Erythroblast (primary cell): ENCODE measurements around the gene SLC6A13.

Experiments used
- GATA1 ChIP-seq: IDR thresholded peaks from 2 replicates; pipeline ENCODE4 v1.6.1; 2011; ENCODE audit warnings: low read depth, mild to moderate bottlenecking, control low read depth, low read length, moderate library complexity
- POLR2A ChIP-seq: IDR thresholded peaks from 2 replicates; pipeline ENCODE4 v1.6.1; 2011; ENCODE audit warnings: mild to moderate bottlenecking, low read length

DNA sequence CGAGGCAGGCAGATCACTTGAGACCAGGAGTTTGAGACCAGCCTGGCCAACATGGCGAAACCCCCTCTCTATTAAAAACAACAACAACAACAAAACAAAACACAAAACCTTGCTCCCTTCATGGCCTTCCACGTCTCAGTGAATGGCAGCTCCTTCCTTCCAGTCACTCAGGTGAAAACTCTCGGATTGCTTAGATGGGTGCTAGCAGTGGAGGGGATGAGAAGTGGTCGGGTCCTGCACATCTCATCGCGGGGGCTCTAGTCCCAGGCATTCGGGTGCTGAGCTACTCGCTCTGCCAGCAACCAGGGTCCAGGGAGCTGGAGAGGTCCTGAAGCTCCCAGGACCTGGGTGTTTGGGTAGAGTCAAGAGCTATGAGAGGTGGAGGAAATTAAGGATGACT, 7.7 kb downstream of the SLC6A13 start:
- TF ChIP-seq POLR2A (no peak), GATA1 (no peak)
